AG08395 (cell line): ENCODE measurements around the gene FKBP4.

Experiments
- DNase-seq: peaks from one replicate; pipeline ENCODE4 v3.0.0; 2012; ENCODE audit warnings: mixed read lengths, low spot score

Gene FKBP4

GRCh38 chr12:2813214-2814185 is 18.7 kb downstream of the FKBP4 start:
- peak; percentile 75 for DNase-seq

- DNase-seq = no peak
Observed at GRCh38 chr12:2819810-2820209, 25.0 kb downstream of the FKBP4 start.

GRCh38 chr12:2820432-2820831 is 25.7 kb downstream of the FKBP4 start:
- no peak for DNase-seq

GRCh38 chr12:2823483-2823882 is 28.7 kb downstream of the FKBP4 start:
- no peak for DNase-seq

- no peak for DNase-seq
Observed at GRCh38 chr12:2824541-2824940, 29.8 kb downstream of the FKBP4 start.

GRCh38 chr12:2825132-2825531 is 30.4 kb downstream of the FKBP4 start:
- DNase-seq = no peak

- DNase-seq = no peak
Observed at GRCh38 chr12:2826036-2826435, 31.3 kb downstream of the FKBP4 start.

GRCh38 chr12:2826721-2827515 is 32.1 kb downstream of the FKBP4 start:
- no peak for DNase-seq

GRCh38 chr12:2829275-2829674 is 34.5 kb downstream of the FKBP4 start:
- no peak for DNase-seq

GRCh38 chr12:2832550-2833127 is 37.9 kb downstream of the FKBP4 start:
- DNase-seq = no peak

GRCh38 chr12:2833327-2833726 is 38.6 kb downstream of the FKBP4 start:
- no peak for DNase-seq

GRCh38 chr12:2833810-2834209 is 39.0 kb downstream of the FKBP4 start:
- DNase-seq = no peak

- DNase-seq = peak; percentile 53
Observed at GRCh38 chr12:2834581-2835491, 40.1 kb downstream of the FKBP4 start, which contains the start of gene NRIP2. NRIP2 (minus strand) TSS chr12:2835035; CDS start chr12:2834983, 52 bp downstream.

- DNase-seq = no peak
Observed at GRCh38 chr12:2835691-2836403, 41.1 kb downstream of the FKBP4 start.

- no peak for DNase-seq
Observed at GRCh38 chr12:2836574-2836973, 41.8 kb downstream of the FKBP4 start.

- DNase-seq = no peak
Observed at GRCh38 chr12:2841056-2841650, 46.4 kb downstream of the FKBP4 start.

GRCh38 chr12:2842948-2843347 is 48.2 kb downstream of the FKBP4 start:
- no peak for DNase-seq

- DNase-seq = no peak
Observed at GRCh38 chr12:2844786-2845185, 50.0 kb downstream of the FKBP4 start.

- DNase-seq = peak; percentile 29
Observed at GRCh38 chr12:2845280-2845679, 50.5 kb downstream of the FKBP4 start.

GRCh38 chr12:2851931-2852330 is 57.2 kb downstream of the FKBP4 start:
- DNase-seq = no peak
